NCI-H187 (cell line): Measurements from ENCODE around the gene CARD18.

ENCODE experiments used
- DNase-seq, 2 experiments: peaks; one replicate each; lab custom pipeline; 2025; lab: John Stamatoyannopoulos, UW

Gene CARD18

GRCh38 chr11:105139669-105140068 is at the start of gene CARD18:
TSS of gene CARD18 (minus strand) at chr11:105139769. CDS start at chr11:105139726, 43 bp downstream.
- DNase-seq, result no peak

DNA sequence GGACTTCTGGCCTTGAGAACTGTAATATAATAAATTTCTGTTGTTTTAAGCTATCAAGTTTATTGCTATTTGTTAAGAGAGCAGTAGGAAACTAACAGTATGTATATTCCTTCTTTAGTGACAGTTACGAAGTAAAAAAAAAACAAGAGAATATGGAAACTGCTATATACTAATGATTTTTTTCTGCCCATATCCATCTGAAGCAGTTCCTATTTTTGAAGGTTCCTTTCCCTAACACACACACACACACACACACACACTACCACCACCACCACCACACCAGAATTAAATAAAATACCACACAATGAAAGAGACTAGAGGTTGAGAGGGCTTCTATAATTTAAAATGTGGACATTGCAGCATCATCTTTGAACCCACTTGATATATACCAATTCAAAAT is 44.4 kb upstream of the CARD18 start:
- no peak for DNase-seq

DNA sequence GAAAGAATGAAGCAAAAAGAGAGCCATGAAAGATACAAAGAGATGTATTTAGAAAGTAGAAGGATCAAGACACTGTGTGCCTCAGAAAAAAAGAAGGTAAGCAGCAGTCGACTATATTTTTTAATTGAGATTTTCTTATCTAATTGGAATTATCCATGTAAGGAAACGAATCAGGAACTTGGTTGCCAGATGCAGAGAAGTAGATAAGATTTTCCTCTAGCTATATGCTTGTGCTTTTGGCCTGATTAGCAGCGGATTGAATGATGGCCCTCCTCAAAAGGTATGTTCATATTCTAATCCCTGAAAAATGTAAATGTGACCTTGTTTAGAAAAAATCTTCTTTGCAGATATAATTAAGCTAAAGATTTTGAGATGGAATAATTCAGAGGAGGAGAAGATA is 43.9 kb upstream of the CARD18 start:
- no peak for DNase-seq

GRCh38 chr11:105181521-105181920 is 42.0 kb upstream of the CARD18 start:
- no peak for DNase-seq

DNA sequence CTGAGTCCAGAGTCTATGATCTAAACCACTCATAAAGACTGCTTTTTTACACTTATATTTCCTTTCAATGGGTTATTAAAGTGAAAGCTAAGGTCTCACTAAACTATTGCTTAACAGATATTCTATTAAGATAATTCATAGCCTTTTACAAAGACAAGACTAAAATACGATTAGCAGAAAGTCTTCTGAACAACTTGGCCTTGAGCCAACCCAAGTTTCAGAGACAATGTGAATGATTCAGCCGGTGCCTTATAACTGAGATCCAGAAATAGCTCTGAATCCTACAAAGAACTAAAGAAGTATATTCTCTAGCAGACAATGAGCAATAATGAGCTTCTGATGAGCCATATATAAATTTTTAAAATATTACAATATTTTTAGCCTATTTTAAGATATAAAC is 41.5 kb upstream of the CARD18 start:
- DNase-seq, result no peak

DNA sequence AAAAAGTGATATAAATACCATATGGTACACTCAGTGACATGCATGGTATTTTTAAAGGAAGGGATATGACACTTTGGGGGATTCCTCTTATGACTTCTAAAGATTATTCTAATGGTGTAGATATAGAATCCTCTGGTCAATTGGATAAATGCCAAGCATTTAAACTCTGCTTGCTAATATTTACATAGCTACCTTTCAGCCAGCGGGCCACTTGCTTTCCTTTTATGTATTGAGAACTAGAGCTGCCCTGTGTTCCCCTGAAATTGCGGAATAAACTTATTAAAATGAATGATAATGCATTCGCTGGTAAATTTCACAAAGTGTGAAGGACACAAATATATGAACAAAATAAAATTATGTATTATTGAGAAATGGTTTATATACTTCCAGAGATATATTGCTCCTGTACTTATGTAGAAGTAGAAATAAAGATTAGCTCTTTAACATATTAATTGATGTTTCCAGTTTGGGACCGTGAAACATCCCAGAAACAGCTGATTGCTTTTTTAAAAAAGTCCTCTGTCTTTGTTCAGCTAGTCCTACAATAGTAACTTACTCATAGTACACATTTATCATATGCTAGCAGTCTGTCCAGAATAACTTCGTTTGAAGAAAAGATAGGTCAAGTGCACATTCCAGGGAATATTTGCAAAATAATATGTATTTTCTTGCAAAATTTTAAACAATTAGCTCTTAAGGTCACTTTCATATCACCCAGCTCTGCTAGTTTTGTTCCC is 40.1 kb upstream of the CARD18 start:
- no peak for DNase-seq

DNA sequence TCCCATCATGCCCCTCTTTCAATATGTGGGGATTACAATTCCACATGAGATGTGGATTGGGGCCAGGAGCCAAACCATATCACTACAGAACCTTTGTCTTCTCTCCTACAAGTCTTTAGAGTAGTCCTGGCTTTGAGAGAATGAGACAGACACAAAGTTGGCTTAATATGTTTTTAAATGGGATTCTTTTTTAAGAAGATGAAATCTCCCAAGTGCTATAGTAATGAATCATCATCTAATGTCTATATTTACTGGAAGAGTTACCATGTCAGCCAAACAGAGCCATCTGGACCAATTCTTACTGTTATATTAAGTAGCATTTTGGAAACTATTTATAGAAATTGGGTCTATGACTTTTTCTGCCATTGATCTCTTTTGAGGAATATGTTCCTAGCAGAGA is 38.1 kb upstream of the CARD18 start:
- no peak for DNase-seq

GRCh38 chr11:105168457-105168856 is 28.9 kb upstream of the CARD18 start:
- no peak for DNase-seq

DNA sequence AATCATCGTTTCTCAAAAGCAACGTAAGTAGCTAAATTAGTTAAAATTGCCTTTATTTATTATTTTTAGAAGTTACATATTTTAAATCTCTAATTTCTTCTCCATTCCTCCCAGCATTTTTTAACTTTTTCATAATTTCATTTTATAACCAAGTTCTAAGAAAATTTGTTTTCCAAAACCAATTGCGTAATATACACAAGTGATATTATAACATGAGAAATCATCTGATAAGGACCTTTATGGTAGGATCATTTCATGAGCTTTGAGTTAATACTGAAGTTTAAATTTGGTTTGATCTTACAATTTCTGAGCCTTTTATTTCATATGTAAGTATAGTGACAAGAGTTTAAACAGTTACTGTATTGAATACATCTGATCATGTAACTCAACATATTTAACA is 27.7 kb upstream of the CARD18 start:
- DNase-seq, result no peak

DNA sequence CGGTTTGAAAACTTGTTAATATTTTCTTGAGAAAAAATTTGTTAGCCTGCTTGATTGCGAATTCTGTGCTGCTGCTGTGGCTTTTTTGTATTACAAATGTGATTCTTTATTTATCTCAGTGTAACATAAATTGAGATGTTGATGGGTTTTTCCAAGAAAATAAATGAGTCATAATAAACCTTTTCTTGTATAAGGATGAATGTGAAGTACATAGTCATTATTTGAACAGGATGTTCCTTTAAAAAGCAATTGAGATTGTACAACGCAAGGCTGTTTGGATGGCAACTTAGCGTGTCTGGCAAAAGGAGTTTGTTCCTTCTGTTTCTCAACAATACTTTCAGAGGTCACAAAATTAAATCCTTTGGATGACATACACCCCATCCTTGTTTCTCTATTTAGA is 24.6 kb upstream of the CARD18 start:
- DNase-seq, result no peak

DNA sequence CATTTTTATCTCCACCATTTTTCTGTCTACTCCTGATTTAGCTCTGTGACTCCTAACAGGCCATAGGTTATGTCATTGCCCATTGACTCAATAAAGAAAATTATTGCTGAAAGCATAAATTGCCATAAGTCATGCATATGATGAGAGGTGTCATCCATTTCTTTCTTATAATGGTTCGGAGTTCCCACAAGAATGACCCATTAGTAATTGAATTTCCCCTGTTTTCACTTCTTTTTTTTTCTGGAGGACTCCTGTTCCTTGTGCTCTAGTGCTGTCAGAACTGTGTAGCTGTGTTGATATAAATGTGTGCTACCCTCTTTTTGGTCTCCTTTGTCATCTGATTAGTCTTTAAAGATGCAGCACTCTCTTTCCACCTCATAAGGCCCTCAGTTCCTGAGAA is 22.9 kb upstream of the CARD18 start:
- no peak for DNase-seq

DNA sequence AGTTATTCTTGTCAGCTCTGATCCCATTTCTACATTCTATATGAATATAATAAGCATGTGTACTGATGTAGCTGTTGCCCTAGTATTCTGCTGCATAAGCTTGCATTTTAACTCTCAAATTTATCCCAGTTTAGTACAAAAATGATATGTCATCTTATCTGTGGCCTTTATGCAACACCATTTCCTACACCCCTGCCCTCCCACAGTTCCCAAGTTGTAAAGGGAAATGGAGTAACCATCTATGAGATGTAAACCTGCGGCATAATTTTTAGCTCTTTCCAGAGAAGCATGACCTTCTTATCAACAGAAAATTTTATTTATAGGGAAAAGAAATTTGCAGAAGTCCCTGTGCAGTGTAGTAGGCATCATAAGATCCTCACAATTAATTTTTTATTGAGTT is 18.9 kb upstream of the CARD18 start:
- no peak for DNase-seq

DNA sequence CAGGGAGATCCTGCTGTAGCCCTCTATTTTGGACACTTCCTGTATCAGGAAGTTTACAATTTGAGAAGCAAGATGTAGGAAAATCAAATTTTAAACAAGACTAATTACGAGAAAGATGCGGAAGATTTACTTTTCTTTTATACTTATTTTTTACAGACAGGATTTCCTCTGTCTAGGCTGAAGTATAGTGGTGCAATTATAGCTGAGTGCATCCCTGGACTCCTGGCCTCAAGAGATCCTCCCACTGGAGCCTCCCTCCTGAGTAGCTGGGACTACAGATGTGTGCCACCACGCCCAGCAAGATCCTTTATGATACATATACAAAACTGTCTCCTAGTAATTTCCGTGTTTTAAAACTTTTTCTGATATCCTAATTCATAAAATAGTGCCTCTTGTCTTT is 17.2 kb upstream of the CARD18 start:
- no peak for DNase-seq

- no peak for DNase-seq
These were observed 16.7 kb upstream of the CARD18 start for GRCh38 chr11:105156231-105156630.

DNA sequence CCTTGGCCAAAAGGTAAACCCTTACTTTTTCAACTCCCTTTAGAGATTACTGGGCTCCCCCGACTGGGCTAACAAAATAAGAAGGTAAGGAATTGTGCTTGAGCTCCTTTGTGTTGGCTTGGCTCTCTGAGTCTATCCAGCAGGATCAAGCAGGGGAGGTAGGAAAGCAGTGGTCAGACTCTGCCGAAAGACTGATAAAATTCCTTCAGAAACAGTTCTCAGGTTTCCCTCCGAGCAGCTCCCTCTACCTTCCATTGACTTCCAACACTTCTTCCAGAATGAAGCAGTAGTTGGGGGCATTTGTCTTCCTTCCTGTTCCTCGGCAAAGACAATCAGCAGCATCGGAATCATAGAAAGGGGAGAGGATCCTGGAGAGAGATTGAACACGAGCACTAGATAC is 16.1 kb upstream of the CARD18 start:
- no peak for DNase-seq

DNA sequence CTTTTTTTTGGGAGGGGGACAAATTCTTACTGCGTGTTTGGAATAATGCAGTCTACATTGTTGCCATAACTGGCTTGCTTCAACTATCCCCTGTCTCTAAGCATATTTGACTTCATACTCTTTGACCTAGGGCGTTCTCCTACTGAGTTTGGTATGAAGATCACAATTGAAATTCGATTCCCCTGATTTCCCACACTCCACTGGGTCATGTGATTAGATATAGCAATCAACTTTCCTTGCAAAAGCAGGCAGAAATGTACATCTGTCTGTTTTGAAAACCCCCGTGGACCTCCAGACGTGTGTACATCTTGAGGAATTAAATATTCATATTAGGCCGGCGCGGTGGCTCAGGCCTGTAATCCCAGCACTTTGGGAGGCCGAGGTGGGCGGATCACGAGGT is 13.8 kb upstream of the CARD18 start:
- no peak for DNase-seq

DNA sequence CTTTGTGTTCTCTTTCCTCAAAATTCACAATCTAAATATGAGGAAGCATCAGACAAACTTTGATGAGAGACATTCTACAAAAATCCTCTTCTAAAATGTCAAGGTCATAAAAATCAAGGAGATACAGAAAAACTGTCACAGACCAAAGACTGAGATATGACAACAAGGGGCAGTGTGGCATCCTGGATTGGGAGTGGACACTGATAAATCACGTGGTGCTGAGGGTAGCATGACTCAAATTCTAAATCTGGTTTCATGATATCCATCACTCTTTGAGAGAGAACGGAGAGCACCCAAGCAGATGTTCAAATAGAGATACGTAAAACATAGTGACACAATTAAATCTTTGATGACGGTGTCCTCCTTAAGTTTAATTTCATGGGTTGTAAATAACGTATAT is 13.0 kb upstream of the CARD18 start:
- DNase-seq, result no peak

- no peak for DNase-seq
These were observed 12.5 kb upstream of the CARD18 start for GRCh38 chr11:105152021-105152512.

GRCh38 chr11:105149477-105149876 is 9.9 kb upstream of the CARD18 start:
- no peak for DNase-seq

DNA sequence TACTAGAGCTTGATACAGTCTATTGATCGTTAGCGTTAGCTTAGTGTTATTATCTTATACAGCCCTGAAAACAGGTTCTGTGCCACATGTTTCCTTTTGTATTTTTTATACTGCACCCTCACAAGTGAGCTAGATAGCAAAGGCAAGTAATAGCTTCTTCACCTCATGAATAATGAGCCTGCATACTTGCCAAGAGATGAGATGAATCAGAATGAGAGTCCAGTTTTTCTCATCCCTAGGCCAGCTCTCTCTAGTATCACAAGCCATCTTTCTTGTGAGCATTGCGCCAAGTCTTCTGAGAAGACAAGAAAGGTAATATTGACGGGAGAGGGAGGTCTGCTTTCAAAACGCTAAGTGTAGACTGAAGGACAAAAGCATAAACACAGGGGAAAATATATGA is 8.7 kb upstream of the CARD18 start:
- DNase-seq, result no peak

DNA sequence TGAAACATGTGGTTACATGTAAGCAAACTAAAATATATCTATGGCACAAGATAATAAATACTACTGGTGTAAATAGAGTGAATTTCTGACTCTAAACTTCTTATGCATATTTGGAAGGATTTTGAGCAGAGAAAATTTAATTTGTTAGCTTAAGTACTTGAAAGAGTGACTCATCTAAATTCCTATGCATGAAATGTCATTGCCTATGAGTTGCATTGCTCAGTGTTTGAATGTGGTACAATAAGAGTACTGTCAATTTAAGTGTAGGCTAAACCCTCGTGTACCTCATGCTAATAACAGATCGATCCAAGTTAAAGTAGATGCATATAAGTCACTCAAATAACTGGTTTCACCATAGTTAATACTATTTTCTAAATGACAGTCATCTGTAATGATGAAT is 5.3 kb upstream of the CARD18 start:
- DNase-seq, result no peak

GRCh38 chr11:105142167-105142566 is 2.6 kb upstream of the CARD18 start:
- no peak for DNase-seq

GRCh38 chr11:105137286-105137685 is 2.3 kb downstream of the CARD18 start:
- DNase-seq, result no peak

DNA sequence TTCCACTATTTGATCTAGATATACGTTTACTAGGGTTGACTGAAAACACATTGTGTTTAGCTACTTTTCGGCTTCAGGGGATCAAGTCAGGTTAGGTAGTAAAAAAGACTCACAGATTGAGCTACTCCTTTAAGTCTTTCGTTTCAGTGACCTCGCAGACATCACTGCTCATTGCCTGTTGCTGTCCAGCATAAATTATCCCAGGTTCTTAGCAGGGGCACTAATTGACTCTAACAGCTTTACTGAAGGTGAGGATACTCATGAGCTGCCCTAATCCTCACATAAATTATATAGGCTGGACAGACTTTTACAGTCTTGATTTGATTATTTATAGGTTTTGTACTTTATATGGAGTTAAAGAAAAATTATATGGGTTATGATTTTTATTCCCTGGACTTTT is 3.7 kb downstream of the CARD18 start:
- no peak for DNase-seq
